ENCODE results near the gene GNG14.

DNA sequence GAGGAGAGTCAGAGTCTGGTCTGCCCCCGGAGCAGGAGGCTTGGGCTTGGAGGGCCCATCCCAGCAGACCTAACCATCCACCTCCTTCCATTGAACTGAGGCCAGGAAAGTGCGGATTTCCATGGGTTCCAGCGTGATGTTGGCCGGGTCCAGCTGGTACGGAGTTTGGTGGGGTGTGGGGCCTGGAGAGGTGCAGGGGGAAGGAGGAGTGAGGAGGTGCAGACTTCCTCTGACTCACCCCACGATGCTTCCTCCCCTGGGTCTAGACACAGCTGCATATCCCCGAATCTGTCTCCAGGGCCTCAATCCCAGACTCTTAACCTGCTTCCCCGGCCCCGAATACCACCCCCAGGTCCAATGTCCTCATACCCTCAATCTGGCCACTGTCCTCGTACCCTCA lies 41.2 kb upstream of the GNG14 start:
- TF ChIP-seq POLR2A (IDR thresholded peaks at IDR 0.05) (no peak), CTCF (IDR thresholded peaks at IDR 0.05) (no peak)
